HG02678 (cell line): ENCODE measurements around the gene ERP27.
A peak's percentile ranks its signal among the peaks of the same experiment; 100 is the strongest.

Experiments used
- ATAC-seq: cut with Tn5 transposase; IDR thresholded peaks from one replicate; pipeline ENCODE4 v1.9.1; 2021; ENCODE audit warnings: mild to moderate bottlenecking, moderate library complexity; ENCODE audit not compliant: unreplicated experiment

ERP27 gene

GRCh38 chr12:14904854-14905253 lies 33.5 kb downstream of the ERP27 start:
- no peak for ATAC-seq

GRCh38 chr12:14903386-14904098 lies 34.8 kb downstream of the ERP27 start:
- no peak for ATAC-seq

GRCh38 chr12:14902465-14902864 lies 35.9 kb downstream of the ERP27 start:
- no peak for ATAC-seq

GRCh38 chr12:14901228-14901562 lies 37.1 kb downstream of the ERP27 start:
- no peak for ATAC-seq

GRCh38 chr12:14900521-14901227 lies 37.7 kb downstream of the ERP27 start:
- ATAC-seq: no peak

GRCh38 chr12:14896521-14897169 lies 41.7 kb downstream of the ERP27 start:
- no peak for ATAC-seq

GRCh38 chr12:14893506-14894250 lies 44.7 kb downstream of the ERP27 start:
- ATAC-seq: no peak

GRCh38 chr12:14892726-14893505 lies 45.4 kb downstream of the ERP27 start:
- no peak for ATAC-seq

GRCh38 chr12:14890701-14891100 lies 47.6 kb downstream of the ERP27 start:
- ATAC-seq: no peak

- ATAC-seq: no peak
Measured at GRCh38 chr12:14886271-14886670, 52.1 kb downstream of the ERP27 start.

- no peak for ATAC-seq
Measured at GRCh38 chr12:14885718-14886221, 52.6 kb downstream of the ERP27 start, which contains the start of gene MGP. Gene MGP, minus strand, starts transcription at chr12:14885854. Its CDS starts 63 bp downstream, at chr12:14885791.

GRCh38 chr12:14884458-14884878 lies 53.9 kb downstream of the ERP27 start:
- peak; percentile 99 for ATAC-seq

- no peak for ATAC-seq
Measured at GRCh38 chr12:14883686-14884085, 54.7 kb downstream of the ERP27 start.

- no peak for ATAC-seq
Measured at GRCh38 chr12:14880890-14881453, 57.4 kb downstream of the ERP27 start.

GRCh38 chr12:14879222-14879933 lies 59.0 kb downstream of the ERP27 start:
- no peak for ATAC-seq

- no peak for ATAC-seq
Measured at GRCh38 chr12:14878488-14878887, 59.8 kb downstream of the ERP27 start.

GRCh38 chr12:14876833-14877232 lies 61.5 kb downstream of the ERP27 start:
- ATAC-seq: no peak

GRCh38 chr12:14874882-14875281 lies 63.5 kb downstream of the ERP27 start:
- no peak for ATAC-seq

GRCh38 chr12:14873440-14874185 lies 64.7 kb downstream of the ERP27 start:
- ATAC-seq: no peak
